H9 (cell line): ENCODE data around the gene NPTX1. TPM values are rescaled to one million over a fixed set of nuclear protein-coding genes. Genes with fewer than 3 reads are reported as not detected.

Source experiments
- DNase-seq: peaks from one replicate; pipeline ENCODE4 v3.0.0-alpha.2; 2017
- H2AFZ ChIP-seq: one replicate; pipeline ENCODE4 v1.6.1; 2013; ENCODE audit warnings: mild to moderate bottlenecking, low read length, control low read depth, moderate library complexity
- H2AK5ac ChIP-seq: 2 replicates; pipeline ENCODE4 v1.6.1; 2013; ENCODE audit warnings: low read length, control low read depth, mixed read lengths; ENCODE audit not compliant: insufficient read length
- H2BK120ac ChIP-seq: one replicate; pipeline ENCODE4 v1.6.1; 2013; ENCODE audit warnings: low read depth, mild to moderate bottlenecking, low read length, control low read depth, inconsistent platforms; ENCODE audit not compliant: poor library complexity, severe bottlenecking
- H2BK12ac ChIP-seq: 2 replicates; pipeline ENCODE4 v1.6.1; 2013; ENCODE audit warnings: low read length, control low read depth, mixed read lengths, low read depth; ENCODE audit not compliant: insufficient read length
- H2BK15ac ChIP-seq: 2 replicates; pipeline ENCODE4 v1.6.1; 2013; ENCODE audit warnings: low read depth, low read length, control low read depth
- H2BK20ac ChIP-seq: one replicate; pipeline ENCODE4 v1.6.1; 2013; ENCODE audit warnings: low read depth, mild to moderate bottlenecking, low read length, control low read depth, inconsistent platforms; ENCODE audit not compliant: poor library complexity, severe bottlenecking
- H2BK5ac ChIP-seq: 2 replicates; pipeline ENCODE4 v1.6.1; 2013; ENCODE audit warnings: low read length, control low read depth, mixed read lengths; ENCODE audit not compliant: insufficient read length
- H3K14ac ChIP-seq: 2 replicates; pipeline ENCODE4 v1.6.1; 2013; ENCODE audit warnings: low read length, control low read depth; ENCODE audit not compliant: insufficient read depth
- H3K18ac ChIP-seq: 2 replicates; pipeline ENCODE4 v1.6.1; 2013; ENCODE audit warnings: low read depth, mild to moderate bottlenecking, mixed read lengths, low read length, control low read depth; ENCODE audit not compliant: insufficient read length
- H3K23ac ChIP-seq: 2 replicates; pipeline ENCODE4 v1.6.1; 2013; ENCODE audit warnings: low read length, control low read depth, mixed read lengths, low read depth; ENCODE audit not compliant: insufficient read length
- H3K23me2 ChIP-seq: 2 replicates; pipeline ENCODE4 v1.6.1; 2013; ENCODE audit warnings: low read depth, mild to moderate bottlenecking, mixed read lengths, low read length, control low read depth; ENCODE audit not compliant: insufficient read length, poor library complexity, severe bottlenecking
- H3K27ac ChIP-seq: 2 replicates; pipeline ENCODE4 v1.5.1; 2013; ENCODE audit warnings: low read length, control low read depth, mixed read lengths, low read depth; ENCODE audit not compliant: insufficient read length
- H3K27me3 ChIP-seq: 2 replicates; pipeline ENCODE4 v1.6.1; 2013; ENCODE audit warnings: low read length, control low read depth, inconsistent platforms; ENCODE audit not compliant: insufficient read depth
- H3K4ac ChIP-seq: 2 replicates; pipeline ENCODE4 v1.6.1; 2013; ENCODE audit warnings: low read depth, mild to moderate bottlenecking, control low read depth, inconsistent platforms, low read length, moderate library complexity
- H3K4me1 ChIP-seq: 2 replicates; pipeline ENCODE4 v1.6.1; 2013; ENCODE audit warnings: low read length, control low read depth, inconsistent platforms; ENCODE audit not compliant: insufficient read depth
- H3K4me2 ChIP-seq: 2 replicates; pipeline ENCODE4 v1.6.1; 2013; ENCODE audit warnings: low read length, control low read depth, mixed read lengths; ENCODE audit not compliant: insufficient read length, insufficient read depth
- H3K56ac ChIP-seq: 2 replicates; pipeline ENCODE4 v1.6.1; 2013; ENCODE audit warnings: low read depth, mild to moderate bottlenecking, mixed read lengths, low read length, control low read depth; ENCODE audit not compliant: insufficient read length
- H3K79me1 ChIP-seq: 2 replicates; pipeline ENCODE4 v1.6.1; 2013; ENCODE audit warnings: low read depth, mild to moderate bottlenecking, moderate library complexity, low read length, control low read depth, inconsistent platforms; ENCODE audit not compliant: insufficient read depth, poor library complexity, severe bottlenecking
- H3K79me2 ChIP-seq: 2 replicates; pipeline ENCODE4 v1.6.1; 2013; ENCODE audit warnings: low read length, control low read depth, inconsistent platforms; ENCODE audit not compliant: insufficient read depth
- H3K9ac ChIP-seq: 2 replicates; pipeline ENCODE4 v1.6.1; 2013; ENCODE audit warnings: low read length, control low read depth, mixed read lengths; ENCODE audit not compliant: insufficient read length; ENCODE audit errors: extremely low read depth
- H3K9me3 ChIP-seq: one replicate; pipeline ENCODE4 v1.6.1; 2013; ENCODE audit warnings: low read depth, low read length, inconsistent platforms; ENCODE audit not compliant: control insufficient read depth
- H3T11ph ChIP-seq: one replicate; pipeline ENCODE4 v1.6.1; 2013; ENCODE audit warnings: mild to moderate bottlenecking, low read length, control low read depth, inconsistent platforms
- H4K20me1 ChIP-seq: one replicate; pipeline ENCODE4 v1.6.1; 2013; ENCODE audit not compliant: control insufficient read depth, insufficient read length, insufficient read depth
- H4K5ac ChIP-seq: 2 replicates; pipeline ENCODE4 v1.6.1; 2013; ENCODE audit warnings: low read depth, mild to moderate bottlenecking, mixed read lengths, low read length, control low read depth; ENCODE audit not compliant: insufficient read length
- H4K8ac ChIP-seq: replicated peaks from 2 replicates; pipeline ENCODE4 v1.6.1; 2013; ENCODE audit warnings: low read length, control low read depth, mixed read lengths, low read depth; ENCODE audit not compliant: insufficient read length
- H4K91ac ChIP-seq: 2 replicates; pipeline ENCODE4 v1.6.1; 2013; ENCODE audit warnings: low read depth, mild to moderate bottlenecking, moderate library complexity, mixed read lengths, low read length, control low read depth; ENCODE audit not compliant: insufficient read length
- H3K27ac Mint-ChIP-seq, 3 experiments: 2 replicates in 2 of 3; 3 replicates in 1 of 3; pipeline ENCODE4 v1.8.0; 2020 to 2021; ENCODE audit warnings: mixed read lengths in 3 of 3, mild to moderate bottlenecking in 1 of 3, moderate library complexity in 1 of 3
- H3K27me3 Mint-ChIP-seq: 2 replicates; pipeline ENCODE4 v1.8.0; 2021; ENCODE audit warnings: low read depth, mild to moderate bottlenecking, moderate library complexity, mixed read lengths
- H3K36me3 Mint-ChIP-seq, 3 experiments: 2 replicates in 2 of 3; 3 replicates in 1 of 3; pipeline ENCODE4 v1.8.0; 2020 to 2021; ENCODE audit warnings: low read depth in 3 of 3, mixed read lengths in 3 of 3; ENCODE audit not compliant: insufficient read depth in 1 of 3
- H3K4me1 Mint-ChIP-seq, 2 experiments: 2 replicates each; pipeline ENCODE4 v1.8.0; 2020; ENCODE audit warnings: mixed read lengths in 2 of 2
- H3K4me3 Mint-ChIP-seq, 2 experiments: 2 replicates in 1 of 2; 3 replicates in 1 of 2; pipeline ENCODE4 v1.8.0; 2020 to 2021; ENCODE audit warnings: mild to moderate bottlenecking in 2 of 2, mixed read lengths in 2 of 2, moderate library complexity in 1 of 2
- H3K9me3 Mint-ChIP-seq, 2 experiments: 2 replicates in 1 of 2; 3 replicates in 1 of 2; pipeline ENCODE4 v1.8.0; 2020; ENCODE audit warnings: mild to moderate bottlenecking in 2 of 2, mixed read lengths in 2 of 2, moderate library complexity in 1 of 2
- WGBS: extraction: QIAGEN DNeasy Blood & Tissue Kit; methylation state at CpG from one replicate; pipeline ENCODE4 v1.1.7; 2013; ENCODE audit warnings: missing lambda C conversion rate, low lambda C conversion rate, mixed read lengths; ENCODE audit not compliant: insufficient read length; ENCODE audit errors: extremely low coverage; 5-methylcytosine and 5-hydroxymethylcytosine counted together
- total RNA-seq: library from RNA; stranded (reverse); gene quantifications from 2 replicates; pipeline ENCODE4 v1.2.1, GENCODE V29; 2021
- TF ChIP-seq, protein P1 (sequence below): fragments of 200-600 bp; sonication (generic); conservative IDR thresholded peaks from 3 replicates; pipeline ENCODE4 v1.8.0; 2021; ENCODE audit warnings: antibody characterized with exemption, mild to moderate bottlenecking

Gene NPTX1
- total RNA-seq, 1 experiment from 2014 or later = 20.5 TPM

DNA sequence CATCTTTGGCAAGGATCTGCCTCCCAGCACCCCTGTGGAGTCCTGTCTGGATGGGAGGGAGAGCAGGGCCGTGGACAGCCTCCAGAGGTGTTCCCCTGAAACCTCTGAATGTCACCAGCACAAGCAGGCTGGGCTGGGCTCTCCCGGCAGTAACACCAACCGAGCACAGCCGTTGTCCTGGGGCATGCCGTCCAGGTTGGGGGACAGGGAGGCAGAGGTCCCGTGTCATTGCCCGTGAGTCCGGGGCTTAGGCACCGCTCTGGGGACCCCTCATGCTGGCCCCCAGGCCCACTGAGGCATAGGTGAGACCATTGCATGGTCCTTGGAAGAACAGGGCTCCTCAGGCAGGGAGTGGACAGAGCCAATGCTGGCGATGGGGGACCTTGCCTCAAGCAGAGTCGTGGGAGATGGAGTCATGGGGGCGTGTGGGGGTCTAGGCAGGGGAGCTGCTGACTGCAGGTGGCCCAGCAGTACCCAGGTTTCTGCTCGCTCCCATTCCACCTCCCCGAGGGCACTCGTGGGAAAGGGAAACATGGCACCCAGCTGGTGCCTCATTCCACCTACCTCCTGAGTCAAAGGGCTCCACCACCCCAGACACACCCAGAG is 44.0 kb downstream of the NPTX1 start:
- Histone ChIP-seq H3K27ac (no peak overlapping the region), H4K20me1 (no peaks in the 10 kb centered on the region), H3K18ac (no peak overlapping the region), H3K23me2 (no peaks in the 10 kb centered on the region), H2AK5ac (no peak overlapping the region), H2AFZ (no peak overlapping the region), H3K23ac (no peak overlapping the region), H4K5ac (no peak overlapping the region), H3K79me1 (no peaks in the 10 kb centered on the region), H2BK20ac (no peak overlapping the region), H2BK15ac (no peak overlapping the region), H4K8ac (no peak overlapping the region), H3T11ph (no peak overlapping the region), H2BK12ac (no peak overlapping the region), H2BK5ac (no peak overlapping the region), H3K9me3 (no peaks in the 10 kb centered on the region), H3K4me1 (no peaks in the 10 kb centered on the region), H3K4me2 (no peak overlapping the region), H3K14ac (no peak overlapping the region), H3K9ac (no peak overlapping the region), H4K91ac (no peak overlapping the region), H3K27me3 (no peaks in the 10 kb centered on the region), H3K79me2 (no peaks in the 10 kb centered on the region), H3K4ac (no peak overlapping the region), H3K56ac (no peak overlapping the region), H2BK120ac (no peak overlapping the region)
- Mint-ChIP-seq H3K27ac (peak overlapping the region in 1 of 3 experiments; percentile 76; a peak in 1 of 7 replicates), H3K4me3 (no peak overlapping the region), H3K27me3 (peaks cover 30% of the 10 kb centered on the region), H3K4me1 (peaks cover 0 to 4% of the 10 kb centered on the region in 2 experiments; a peak in 2 of 4 replicates), H3K9me3 (peaks cover 0 to 3% of the 10 kb centered on the region in 2 experiments; a peak in 1 of 5 replicates), H3K36me3 (no peaks in the 10 kb centered on the region)
- DNase-seq = no peak
- TF ChIP-seq, protein P1, sequence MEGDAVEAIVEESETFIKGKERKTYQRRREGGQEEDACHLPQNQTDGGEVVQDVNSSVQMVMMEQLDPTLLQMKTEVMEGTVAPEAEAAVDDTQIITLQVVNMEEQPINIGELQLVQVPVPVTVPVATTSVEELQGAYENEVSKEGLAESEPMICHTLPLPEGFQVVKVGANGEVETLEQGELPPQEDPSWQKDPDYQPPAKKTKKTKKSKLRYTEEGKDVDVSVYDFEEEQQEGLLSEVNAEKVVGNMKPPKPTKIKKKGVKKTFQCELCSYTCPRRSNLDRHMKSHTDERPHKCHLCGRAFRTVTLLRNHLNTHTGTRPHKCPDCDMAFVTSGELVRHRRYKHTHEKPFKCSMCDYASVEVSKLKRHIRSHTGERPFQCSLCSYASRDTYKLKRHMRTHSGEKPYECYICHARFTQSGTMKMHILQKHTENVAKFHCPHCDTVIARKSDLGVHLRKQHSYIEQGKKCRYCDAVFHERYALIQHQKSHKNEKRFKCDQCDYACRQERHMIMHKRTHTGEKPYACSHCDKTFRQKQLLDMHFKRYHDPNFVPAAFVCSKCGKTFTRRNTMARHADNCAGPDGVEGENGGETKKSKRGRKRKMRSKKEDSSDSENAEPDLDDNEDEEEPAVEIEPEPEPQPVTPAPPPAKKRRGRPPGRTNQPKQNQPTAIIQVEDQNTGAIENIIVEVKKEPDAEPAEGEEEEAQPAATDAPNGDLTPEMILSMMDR = no peak
- no CpG with 5 or more reads among the region's 15 CpGs for WGBS
